PFSK-1 (cell line): Measurements from ENCODE around the gene PER1. TPM values are rescaled to one million over a fixed set of nuclear protein-coding genes. Genes with fewer than 3 reads are reported as not detected.

Experiments used
- FOXP2 ChIP-seq: optimal IDR thresholded peaks from 2 replicates; pipeline ENCODE3; 2011; ENCODE audit warnings: borderline replicate concordance, control low read depth, inconsistent platforms; ENCODE audit not compliant: insufficient read depth; ENCODE audit errors: extremely low read length, extremely low read depth
- POLR2AphosphoS5 ChIP-seq: IDR thresholded peaks from 2 replicates; pipeline ENCODE4 v1.6.1; 2012; ENCODE audit warnings: low read depth, mild to moderate bottlenecking, control low read depth, low read length, moderate library complexity
- SIN3A ChIP-seq: IDR thresholded peaks from 2 replicates; pipeline ENCODE4 v1.6.1; 2012; ENCODE audit warnings: mild to moderate bottlenecking, low read length, moderate library complexity, borderline replicate concordance; ENCODE audit not compliant: insufficient read depth
- TAF1 ChIP-seq: IDR thresholded peaks from 2 replicates; pipeline ENCODE4 v1.6.1; 2012; ENCODE audit warnings: low read length, control low read depth, borderline replicate concordance; ENCODE audit not compliant: insufficient read depth
- polyA plus RNA-seq: library from polyadenylated mRNA; unstranded; fragments of >200 nt; gene quantifications from one replicate; pipeline ENCODE4 v1.2.1, GENCODE V29; 2012; ENCODE audit warnings: low read depth, missing spikeins; ENCODE audit not compliant: insufficient read length
- TF ChIP-seq, protein P1 (sequence below), 2 experiments: IDR thresholded peaks; 2 replicates each; pipeline versions ENCODE4 v1.6.1 to v1.8.0; 2011 to 2012; ENCODE audit warnings: low read depth in 2 of 2, low read length in 2 of 2, control low read depth in 1 of 2, inconsistent platforms in 1 of 2, mild to moderate bottlenecking in 1 of 2, moderate library complexity in 1 of 2; ENCODE audit not compliant: insufficient read depth in 1 of 2

The PER1 gene, protein sequence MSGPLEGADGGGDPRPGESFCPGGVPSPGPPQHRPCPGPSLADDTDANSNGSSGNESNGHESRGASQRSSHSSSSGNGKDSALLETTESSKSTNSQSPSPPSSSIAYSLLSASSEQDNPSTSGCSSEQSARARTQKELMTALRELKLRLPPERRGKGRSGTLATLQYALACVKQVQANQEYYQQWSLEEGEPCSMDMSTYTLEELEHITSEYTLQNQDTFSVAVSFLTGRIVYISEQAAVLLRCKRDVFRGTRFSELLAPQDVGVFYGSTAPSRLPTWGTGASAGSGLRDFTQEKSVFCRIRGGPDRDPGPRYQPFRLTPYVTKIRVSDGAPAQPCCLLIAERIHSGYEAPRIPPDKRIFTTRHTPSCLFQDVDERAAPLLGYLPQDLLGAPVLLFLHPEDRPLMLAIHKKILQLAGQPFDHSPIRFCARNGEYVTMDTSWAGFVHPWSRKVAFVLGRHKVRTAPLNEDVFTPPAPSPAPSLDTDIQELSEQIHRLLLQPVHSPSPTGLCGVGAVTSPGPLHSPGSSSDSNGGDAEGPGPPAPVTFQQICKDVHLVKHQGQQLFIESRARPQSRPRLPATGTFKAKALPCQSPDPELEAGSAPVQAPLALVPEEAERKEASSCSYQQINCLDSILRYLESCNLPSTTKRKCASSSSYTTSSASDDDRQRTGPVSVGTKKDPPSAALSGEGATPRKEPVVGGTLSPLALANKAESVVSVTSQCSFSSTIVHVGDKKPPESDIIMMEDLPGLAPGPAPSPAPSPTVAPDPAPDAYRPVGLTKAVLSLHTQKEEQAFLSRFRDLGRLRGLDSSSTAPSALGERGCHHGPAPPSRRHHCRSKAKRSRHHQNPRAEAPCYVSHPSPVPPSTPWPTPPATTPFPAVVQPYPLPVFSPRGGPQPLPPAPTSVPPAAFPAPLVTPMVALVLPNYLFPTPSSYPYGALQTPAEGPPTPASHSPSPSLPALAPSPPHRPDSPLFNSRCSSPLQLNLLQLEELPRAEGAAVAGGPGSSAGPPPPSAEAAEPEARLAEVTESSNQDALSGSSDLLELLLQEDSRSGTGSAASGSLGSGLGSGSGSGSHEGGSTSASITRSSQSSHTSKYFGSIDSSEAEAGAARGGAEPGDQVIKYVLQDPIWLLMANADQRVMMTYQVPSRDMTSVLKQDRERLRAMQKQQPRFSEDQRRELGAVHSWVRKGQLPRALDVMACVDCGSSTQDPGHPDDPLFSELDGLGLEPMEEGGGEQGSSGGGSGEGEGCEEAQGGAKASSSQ (N-terminal part only)
- 90.4 TPM for polyA plus RNA-seq

DNA sequence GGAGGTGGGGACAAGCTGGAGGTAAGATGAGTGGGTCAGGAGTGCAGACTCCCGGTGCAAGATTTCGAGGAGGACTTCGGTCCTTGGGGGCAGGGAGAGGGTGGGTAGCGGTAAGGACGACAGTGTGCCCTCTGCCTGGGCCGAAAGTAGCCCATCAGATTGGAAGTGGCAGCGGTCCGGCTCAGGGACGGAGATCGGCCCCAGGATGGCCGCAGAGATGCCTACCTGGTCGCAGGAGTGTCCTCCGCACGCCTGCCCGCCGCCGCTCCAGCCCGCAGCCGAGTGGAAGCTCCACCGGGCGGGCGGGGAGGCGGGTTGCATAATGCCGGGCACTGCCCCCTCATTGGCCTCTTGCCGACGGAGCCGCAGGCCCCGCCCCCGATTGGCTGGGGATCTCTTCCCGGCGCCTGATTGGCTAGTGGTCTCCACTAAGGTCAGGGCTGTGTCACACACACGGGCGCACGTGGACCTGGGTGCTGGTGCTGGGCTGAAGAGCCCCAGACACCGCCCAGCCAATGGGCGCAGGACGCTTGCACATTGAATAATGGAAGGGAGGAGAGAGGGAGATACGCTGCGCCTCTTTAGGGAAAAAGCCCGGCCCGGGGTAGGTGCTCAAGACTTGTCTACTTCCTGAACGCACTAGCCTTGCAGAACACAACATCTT is at the start of gene PER1:
PER1 (minus strand) TSS at position 293 of the 664 bp plus-strand sequence. CDS start 1,698 bp downstream, outside the sequence.
- TF ChIP-seq TAF1 = peak; percentile 70; the same call in 1 of the 2 replicates
- TF ChIP-seq, protein P1, sequence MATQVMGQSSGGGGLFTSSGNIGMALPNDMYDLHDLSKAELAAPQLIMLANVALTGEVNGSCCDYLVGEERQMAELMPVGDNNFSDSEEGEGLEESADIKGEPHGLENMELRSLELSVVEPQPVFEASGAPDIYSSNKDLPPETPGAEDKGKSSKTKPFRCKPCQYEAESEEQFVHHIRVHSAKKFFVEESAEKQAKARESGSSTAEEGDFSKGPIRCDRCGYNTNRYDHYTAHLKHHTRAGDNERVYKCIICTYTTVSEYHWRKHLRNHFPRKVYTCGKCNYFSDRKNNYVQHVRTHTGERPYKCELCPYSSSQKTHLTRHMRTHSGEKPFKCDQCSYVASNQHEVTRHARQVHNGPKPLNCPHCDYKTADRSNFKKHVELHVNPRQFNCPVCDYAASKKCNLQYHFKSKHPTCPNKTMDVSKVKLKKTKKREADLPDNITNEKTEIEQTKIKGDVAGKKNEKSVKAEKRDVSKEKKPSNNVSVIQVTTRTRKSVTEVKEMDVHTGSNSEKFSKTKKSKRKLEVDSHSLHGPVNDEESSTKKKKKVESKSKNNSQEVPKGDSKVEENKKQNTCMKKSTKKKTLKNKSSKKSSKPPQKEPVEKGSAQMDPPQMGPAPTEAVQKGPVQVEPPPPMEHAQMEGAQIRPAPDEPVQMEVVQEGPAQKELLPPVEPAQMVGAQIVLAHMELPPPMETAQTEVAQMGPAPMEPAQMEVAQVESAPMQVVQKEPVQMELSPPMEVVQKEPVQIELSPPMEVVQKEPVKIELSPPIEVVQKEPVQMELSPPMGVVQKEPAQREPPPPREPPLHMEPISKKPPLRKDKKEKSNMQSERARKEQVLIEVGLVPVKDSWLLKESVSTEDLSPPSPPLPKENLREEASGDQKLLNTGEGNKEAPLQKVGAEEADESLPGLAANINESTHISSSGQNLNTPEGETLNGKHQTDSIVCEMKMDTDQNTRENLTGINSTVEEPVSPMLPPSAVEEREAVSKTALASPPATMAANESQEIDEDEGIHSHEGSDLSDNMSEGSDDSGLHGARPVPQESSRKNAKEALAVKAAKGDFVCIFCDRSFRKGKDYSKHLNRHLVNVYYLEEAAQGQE (IDR thresholded peaks at IDR 0.05; ENCODE audit: insufficient read depth in 1 of 2, low read depth in 2 of 2, low read length in 2 of 2) = no peak
- peak; percentile 61 for TF ChIP-seq POLR2AphosphoS5
- no peak for TF ChIP-seq FOXP2
- 0 out of 2 replicates have a peak, but pooled peaks have one; percentile 51 for TF ChIP-seq SIN3A

DNA sequence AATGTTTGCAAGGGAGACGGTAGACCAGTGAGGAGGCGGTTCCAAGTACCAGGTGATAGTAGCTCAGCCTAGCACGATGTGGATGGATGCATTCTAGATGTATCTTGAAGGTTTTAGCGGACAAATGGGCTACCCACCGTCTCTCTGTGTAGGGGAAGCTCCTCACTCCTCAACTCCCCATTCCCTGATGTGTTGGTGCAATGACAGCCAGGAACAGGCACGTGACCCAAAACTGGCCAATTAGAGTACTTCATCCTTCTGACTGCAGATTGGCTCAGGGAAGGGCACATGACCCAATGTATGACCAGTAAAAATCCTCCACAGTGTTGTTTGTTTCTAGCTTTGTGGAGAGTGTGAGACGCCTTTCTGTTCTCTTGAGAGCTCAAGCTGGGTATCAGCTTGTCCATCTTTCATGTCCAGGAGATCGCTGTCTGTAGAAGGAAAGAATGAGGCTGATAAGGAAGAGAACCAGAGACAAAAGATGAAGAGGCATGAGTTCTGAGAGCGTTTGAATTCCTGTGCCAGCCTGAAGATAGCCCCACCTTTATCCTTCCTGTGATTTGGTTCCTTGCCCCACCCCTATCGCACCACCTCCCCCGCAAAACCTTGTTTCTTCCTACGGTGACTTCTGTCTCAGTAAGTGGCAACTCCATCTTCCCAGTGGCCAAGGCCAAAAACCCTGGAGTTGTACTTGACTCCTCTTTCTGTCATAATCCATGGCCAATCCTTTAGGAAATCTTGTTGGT is 40.0 kb upstream of the PER1 start:
- peak; percentile 91 for TF ChIP-seq POLR2AphosphoS5
- peak; percentile 59; the same call in 1 of the 2 replicates for TF ChIP-seq SIN3A
- TF ChIP-seq, protein P1 (IDR thresholded peaks at IDR 0.05; ENCODE audit: insufficient read depth in 1 of 2, low read depth in 2 of 2, low read length in 2 of 2) = no peak
- TF ChIP-seq FOXP2 = no peak
- peak; percentile 74; the same call in 1 of the 2 replicates for TF ChIP-seq TAF1

DNA sequence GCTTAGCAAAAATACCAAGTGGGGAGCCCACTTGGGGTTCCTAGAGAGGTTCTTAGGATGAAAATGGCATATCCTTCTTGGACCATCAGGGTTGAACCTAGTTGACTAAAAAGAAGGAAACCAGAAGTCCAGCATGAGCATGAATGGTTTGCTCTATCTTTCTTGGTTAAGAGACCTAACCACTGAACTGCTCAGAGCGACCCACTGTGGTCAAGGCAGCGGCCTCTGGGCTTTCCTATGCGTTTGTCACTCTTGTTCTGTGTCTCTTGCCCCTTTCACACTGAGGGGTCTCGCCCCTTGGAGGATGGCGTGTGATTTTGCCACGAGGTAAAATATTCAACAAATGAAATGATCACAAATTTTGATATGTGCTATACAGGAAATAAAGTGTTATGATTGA is 38.3 kb upstream of the PER1 start:
- TF ChIP-seq POLR2AphosphoS5 (no peak), SIN3A (no peak), TAF1 (no peak), FOXP2 (no peak)
- TF ChIP-seq, protein P1 (IDR thresholded peaks at IDR 0.05; ENCODE audit: insufficient read depth in 1 of 2, low read depth in 2 of 2, low read length in 2 of 2) = no peak
